HG03103 (cell line): ENCODE results near the gene GADD45GIP1.
A peak's percentile ranks its signal among the peaks of the same experiment; 100 is the strongest.
"Not testable (repeated sequence)": the region's sequence is repeated elsewhere in the genome, so short reads cannot be mapped to it uniquely, and the experiment has no call there.

Experiments used
- ATAC-seq: cut with Tn5 transposase; IDR thresholded peaks from one replicate; pipeline ENCODE4 v1.9.1; 2021; ENCODE audit warnings: low read depth; ENCODE audit not compliant: unreplicated experiment

GADD45GIP1 gene

GRCh38 chr19:12965017-12965811 lies 8.2 kb upstream of the GADD45GIP1 start:
- no peak for ATAC-seq

- ATAC-seq, result no peak
These were observed 2.5 kb upstream of the GADD45GIP1 start for GRCh38 chr19:12959481-12959880.

GRCh38 chr19:12957389-12957952 lies 448 bp upstream of the GADD45GIP1 start:
- ATAC-seq, result not testable (repeated sequence)

- no peak for ATAC-seq
These were observed 1.0 kb downstream of the GADD45GIP1 start for GRCh38 chr19:12955996-12956395.

- ATAC-seq, result not testable (repeated sequence)
These were observed 1.4 kb downstream of the GADD45GIP1 start for GRCh38 chr19:12955575-12955974.

- ATAC-seq, result no peak
These were observed 2.4 kb downstream of the GADD45GIP1 start for GRCh38 chr19:12954612-12954962.

GRCh38 chr19:12953799-12954611 lies 3.0 kb downstream of the GADD45GIP1 start:
- no peak for ATAC-seq

GRCh38 chr19:12953138-12953798 lies 3.8 kb downstream of the GADD45GIP1 start:
- no peak for ATAC-seq

GRCh38 chr19:12952488-12953137 lies 4.4 kb downstream of the GADD45GIP1 start:
- no peak for ATAC-seq

GRCh38 chr19:12952050-12952449 lies 5.0 kb downstream of the GADD45GIP1 start:
- ATAC-seq, result not testable (repeated sequence)

- no peak for ATAC-seq
These were observed 7.4 kb downstream of the GADD45GIP1 start for GRCh38 chr19:12949363-12950283.

- no peak for ATAC-seq
These were observed 8.2 kb downstream of the GADD45GIP1 start for GRCh38 chr19:12948612-12949362.

GRCh38 chr19:12947702-12948611 lies 9.1 kb downstream of the GADD45GIP1 start:
- no peak for ATAC-seq

GRCh38 chr19:12946731-12947496 lies 10.1 kb downstream of the GADD45GIP1 start:
- no peak for ATAC-seq

- peak; percentile 31 for ATAC-seq
These were observed 10.8 kb downstream of the GADD45GIP1 start for GRCh38 chr19:12946092-12946721.

GRCh38 chr19:12945479-12946091 lies 11.4 kb downstream of the GADD45GIP1 start, which contains the start of gene RAD23A:
RAD23A (plus strand) TSS chr19:12945862; CDS start chr19:12945949, 87 bp downstream.
- ATAC-seq, result peak; percentile 52
